ENCODE data around the gene CDS1.
"Not testable (repeated sequence)": the region's sequence is repeated elsewhere in the genome, so short reads cannot be mapped to it uniquely, and the experiment has no call there.

- not testable (repeated sequence) for TF ChIP-seq POLR2A (IDR thresholded peaks at IDR 0.05; ENCODE audit: low read depth, low read length); MYC (IDR thresholded peaks at IDR 0.05; ENCODE audit: insufficient read depth, insufficient read length, insufficient replicate concordance, low read length, severe bottlenecking); POLR2AphosphoS5 (IDR thresholded peaks at IDR 0.05; ENCODE audit: low read length); USF1 (IDR thresholded peaks at IDR 0.05; ENCODE audit: borderline replicate concordance, extremely low read length, insufficient read depth, low read depth, low read length); ZNF274 (IDR thresholded peaks at IDR 0.05; ENCODE audit: insufficient read depth, insufficient read length); JUND (IDR thresholded peaks at IDR 0.05; ENCODE audit: low read depth, low read length); EP300 (IDR thresholded peaks at IDR 0.05; ENCODE audit: borderline replicate concordance in 1 of 2, control insufficient read depth in 1 of 2, low read depth in 2 of 2, low read length in 2 of 2); NRF1 (conservative IDR thresholded peaks at IDR 0.05; ENCODE audit: low read depth, low read length)
- TF ChIP-seq, protein P1, sequence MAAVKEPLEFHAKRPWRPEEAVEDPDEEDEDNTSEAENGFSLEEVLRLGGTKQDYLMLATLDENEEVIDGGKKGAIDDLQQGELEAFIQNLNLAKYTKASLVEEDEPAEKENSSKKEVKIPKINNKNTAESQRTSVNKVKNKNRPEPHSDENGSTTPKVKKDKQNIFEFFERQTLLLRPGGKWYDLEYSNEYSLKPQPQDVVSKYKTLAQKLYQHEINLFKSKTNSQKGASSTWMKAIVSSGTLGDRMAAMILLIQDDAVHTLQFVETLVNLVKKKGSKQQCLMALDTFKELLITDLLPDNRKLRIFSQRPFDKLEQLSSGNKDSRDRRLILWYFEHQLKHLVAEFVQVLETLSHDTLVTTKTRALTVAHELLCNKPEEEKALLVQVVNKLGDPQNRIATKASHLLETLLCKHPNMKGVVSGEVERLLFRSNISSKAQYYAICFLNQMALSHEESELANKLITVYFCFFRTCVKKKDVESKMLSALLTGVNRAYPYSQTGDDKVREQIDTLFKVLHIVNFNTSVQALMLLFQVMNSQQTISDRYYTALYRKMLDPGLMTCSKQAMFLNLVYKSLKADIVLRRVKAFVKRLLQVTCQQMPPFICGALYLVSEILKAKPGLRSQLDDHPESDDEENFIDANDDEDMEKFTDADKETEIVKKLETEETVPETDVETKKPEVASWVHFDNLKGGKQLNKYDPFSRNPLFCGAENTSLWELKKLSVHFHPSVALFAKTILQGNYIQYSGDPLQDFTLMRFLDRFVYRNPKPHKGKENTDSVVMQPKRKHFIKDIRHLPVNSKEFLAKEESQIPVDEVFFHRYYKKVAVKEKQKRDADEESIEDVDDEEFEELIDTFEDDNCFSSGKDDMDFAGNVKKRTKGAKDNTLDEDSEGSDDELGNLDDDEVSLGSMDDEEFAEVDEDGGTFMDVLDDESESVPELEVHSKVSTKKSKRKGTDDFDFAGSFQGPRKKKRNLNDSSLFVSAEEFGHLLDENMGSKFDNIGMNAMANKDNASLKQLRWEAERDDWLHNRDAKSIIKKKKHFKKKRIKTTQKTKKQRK (IDR thresholded peaks at IDR 0.05; ENCODE audit: low read depth, low read length), result not testable (repeated sequence)
- TF ChIP-seq, protein P2, sequence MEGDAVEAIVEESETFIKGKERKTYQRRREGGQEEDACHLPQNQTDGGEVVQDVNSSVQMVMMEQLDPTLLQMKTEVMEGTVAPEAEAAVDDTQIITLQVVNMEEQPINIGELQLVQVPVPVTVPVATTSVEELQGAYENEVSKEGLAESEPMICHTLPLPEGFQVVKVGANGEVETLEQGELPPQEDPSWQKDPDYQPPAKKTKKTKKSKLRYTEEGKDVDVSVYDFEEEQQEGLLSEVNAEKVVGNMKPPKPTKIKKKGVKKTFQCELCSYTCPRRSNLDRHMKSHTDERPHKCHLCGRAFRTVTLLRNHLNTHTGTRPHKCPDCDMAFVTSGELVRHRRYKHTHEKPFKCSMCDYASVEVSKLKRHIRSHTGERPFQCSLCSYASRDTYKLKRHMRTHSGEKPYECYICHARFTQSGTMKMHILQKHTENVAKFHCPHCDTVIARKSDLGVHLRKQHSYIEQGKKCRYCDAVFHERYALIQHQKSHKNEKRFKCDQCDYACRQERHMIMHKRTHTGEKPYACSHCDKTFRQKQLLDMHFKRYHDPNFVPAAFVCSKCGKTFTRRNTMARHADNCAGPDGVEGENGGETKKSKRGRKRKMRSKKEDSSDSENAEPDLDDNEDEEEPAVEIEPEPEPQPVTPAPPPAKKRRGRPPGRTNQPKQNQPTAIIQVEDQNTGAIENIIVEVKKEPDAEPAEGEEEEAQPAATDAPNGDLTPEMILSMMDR (IDR thresholded peaks at IDR 0.05 in 2 of 3, conservative IDR thresholded peaks at IDR 0.05 in 1 of 3; ENCODE audit: control insufficient read depth in 2 of 3, extremely low read depth in 1 of 3, insufficient read depth in 1 of 3, low read depth in 3 of 3, low read length in 3 of 3), result not testable (repeated sequence)
Observed at GRCh38 chr4:84549191-84549590, 33.7 kb upstream of the CDS1 start.
